SK-N-SH treated with all-trans-retinoic acid at 6 μM for 48 hours (cell line): Measurements from ENCODE around the gene VPS35L.

ENCODE experiments used
- ATAC-seq: fragments of 200-7000 bp; cut with Tn5 transposase; 3 replicates; pipeline ENCODE4 v1.9.1; 2020; ENCODE audit warnings: mild to moderate bottlenecking, moderate library complexity
- ARNTL ChIP-seq: fragments of 450-650 bp; formaldehyde crosslinking; IDR thresholded peaks from 2 replicates; pipeline ENCODE4 v1.5.0; 2020; ENCODE audit warnings: low read depth, mild to moderate bottlenecking, moderate library complexity, borderline replicate concordance
- BACH2 ChIP-seq: fragments of 250-450 bp; sonication (Bioruptor Pico); IDR thresholded peaks from 2 replicates; pipeline ENCODE4 v1.9.0; 2021; ENCODE audit warnings: mild to moderate bottlenecking, borderline replicate concordance
- CREB5 ChIP-seq: fragments of 250-450 bp; sonication (Bioruptor Pico); IDR thresholded peaks from 2 replicates; pipeline ENCODE4 v1.5.1; 2020; ENCODE audit warnings: low read depth, mild to moderate bottlenecking, moderate library complexity
- CSRNP3 ChIP-seq: fragments of 250-450 bp; sonication (Bioruptor Pico); IDR thresholded peaks from 2 replicates; pipeline ENCODE4 v1.5.1; 2021; ENCODE audit warnings: mild to moderate bottlenecking, moderate library complexity
- ESRRG ChIP-seq: fragments of 250-450 bp; sonication (Bioruptor Pico); IDR thresholded peaks from 2 replicates; pipeline ENCODE4 v1.6.1; 2021; ENCODE audit warnings: mild to moderate bottlenecking
- ISL1 ChIP-seq: fragments of 250-450 bp; sonication (Bioruptor Pico); IDR thresholded peaks from 2 replicates; pipeline ENCODE4 v2.1.2; 2022; ENCODE audit warnings: mild to moderate bottlenecking, moderate library complexity
- PATZ1 ChIP-seq: fragments of 250-450 bp; sonication (Bioruptor Pico); IDR thresholded peaks from 2 replicates; pipeline ENCODE4 v1.8.0; 2020; ENCODE audit warnings: mild to moderate bottlenecking, moderate library complexity, borderline replicate concordance
- POU6F1 ChIP-seq: fragments of 250-450 bp; sonication (Bioruptor Pico); IDR thresholded peaks from 2 replicates; pipeline ENCODE4 v1.8.0; 2021; ENCODE audit warnings: low read depth, mild to moderate bottlenecking, moderate library complexity, borderline replicate concordance
- PPARA ChIP-seq: fragments of 250-450 bp; sonication (Bioruptor Pico); IDR thresholded peaks from 2 replicates; pipeline ENCODE4 v1.5.0; 2020; ENCODE audit warnings: mild to moderate bottlenecking, borderline replicate concordance
- SNAI2 ChIP-seq: fragments of 250-450 bp; sonication (Bioruptor Pico); IDR thresholded peaks from 2 replicates; pipeline ENCODE4 v1.5.0; 2020; ENCODE audit warnings: mild to moderate bottlenecking, moderate library complexity
- TCF4 ChIP-seq: fragments of 250-450 bp; sonication (Bioruptor Pico); IDR thresholded peaks from 2 replicates; pipeline ENCODE4 v1.8.0; 2021; ENCODE audit warnings: mild to moderate bottlenecking, moderate library complexity, borderline replicate concordance
- TOX ChIP-seq: fragments of 250-450 bp; sonication (Bioruptor Pico); IDR thresholded peaks from 2 replicates; pipeline ENCODE4 v1.8.0; 2021; ENCODE audit warnings: mild to moderate bottlenecking, moderate library complexity, borderline replicate concordance
- TSHZ2 ChIP-seq: fragments of 250-450 bp; sonication (Bioruptor Pico); IDR thresholded peaks from 2 replicates; pipeline ENCODE4 v1.5.0; 2020; ENCODE audit warnings: mild to moderate bottlenecking, moderate library complexity
- ZFP3 ChIP-seq: fragments of 250-450 bp; sonication (Bioruptor Pico); IDR thresholded peaks from 2 replicates; pipeline ENCODE4 v1.5.0; 2020; ENCODE audit warnings: mild to moderate bottlenecking, moderate library complexity
- ZFP30 ChIP-seq: fragments of 450-650 bp; formaldehyde crosslinking; IDR thresholded peaks from 2 replicates; pipeline ENCODE4 v1.5.0; 2022; ENCODE audit warnings: mild to moderate bottlenecking, moderate library complexity
- ZNF565 ChIP-seq: fragments of 450-650 bp; formaldehyde crosslinking; conservative IDR thresholded peaks from 2 replicates; pipeline ENCODE4 v1.5.0; 2020; ENCODE audit warnings: low read depth, mild to moderate bottlenecking, moderate library complexity
- ZNF70 ChIP-seq: fragments of 450-650 bp; formaldehyde crosslinking; IDR thresholded peaks from 2 replicates; pipeline ENCODE4 v1.5.0; 2020; ENCODE audit warnings: mild to moderate bottlenecking, moderate library complexity

VPS35L gene

GRCh38 chr16:19706846-19707245, 151.3 kb downstream of the VPS35L start:
- ATAC-seq: no peak
- no peak for TF ChIP-seq TSHZ2
- no peak for TF ChIP-seq ZFP30 (CRISPR knock-in tag)
- TF ChIP-seq CSRNP3 (CRISPR knock-in tag): no peak
- TF ChIP-seq ZFP3: no peak
- TF ChIP-seq, all 23 proteins: peak for 0

- no peak for ATAC-seq
- no peak for TF ChIP-seq CREB5 (CRISPR knock-in tag)
- no peak for TF ChIP-seq ARNTL (CRISPR knock-in tag)
- no peak for TF ChIP-seq PPARA (CRISPR knock-in tag)
- no peak for TF ChIP-seq TOX (CRISPR knock-in tag)
- no peak for TF ChIP-seq POU6F1 (CRISPR knock-in tag)
- no peak for TF ChIP-seq BACH2
- TF ChIP-seq ZFP30 (CRISPR knock-in tag): no peak
- no peak for TF ChIP-seq SNAI2
- TF ChIP-seq ZNF70 (CRISPR knock-in tag): no peak
- no peak for TF ChIP-seq ISL1 (CRISPR knock-in tag)
- TF ChIP-seq CSRNP3 (CRISPR knock-in tag): no peak
- no peak for TF ChIP-seq TCF4
- TF ChIP-seq ZFP3: no peak
- no peak for TF ChIP-seq PATZ1 (CRISPR knock-in tag)
- TF ChIP-seq ESRRG (CRISPR knock-in tag): no peak
- no peak for TF ChIP-seq ZNF565 (CRISPR knock-in tag)
Observed at GRCh38 chr16:19707569-19708295, 152.2 kb downstream of the VPS35L start.
